Measurements from ENCODE around the gene C1D.

GRCh38 chr2:68024450-68024849 is 38.4 kb downstream of the C1D start:
- TF ChIP-seq CTCF (conservative IDR thresholded peaks at IDR 0.05; ENCODE audit: low read depth, low read length) = no peak
- TF ChIP-seq EZH2 (IDR thresholded peaks at IDR 0.05; ENCODE audit: borderline replicate concordance, low read depth, low read length, poor library complexity, severe bottlenecking) = no peak
